SU-DHL-6 (cell line): Measurements from ENCODE around the gene TADA2B.

Source experiments
- H2AFZ ChIP-seq: fragments of 200-600 bp; sonication (generic); 2 replicates; pipeline ENCODE4 v1.6.1; 2014; ENCODE audit warnings: low read depth, mild to moderate bottlenecking, moderate library complexity, mixed read lengths, antibody characterized with exemption, low read length; ENCODE audit not compliant: severe bottlenecking
- H3F3A ChIP-seq: fragments of 200-600 bp; shearing (Covaris generic); 2 replicates; pipeline ENCODE4 v1.6.0; 2016; ENCODE audit warnings: antibody characterized with exemption, mild to moderate bottlenecking; ENCODE audit not compliant: insufficient read depth
- H3K27ac ChIP-seq: fragments of 200-600 bp; sonication (generic); 2 replicates; pipeline ENCODE4 v1.5.1; 2016; ENCODE audit warnings: low read depth, mild to moderate bottlenecking, low read length, moderate library complexity, mixed read lengths
- H3K27me3 ChIP-seq: fragments of 200-600 bp; sonication (generic), shearing (Covaris generic); 2 replicates; pipeline ENCODE4 v1.6.0; 2014; ENCODE audit warnings: mild to moderate bottlenecking, low read length
- H3K36me3 ChIP-seq: fragments of 200-600 bp; sonication (generic); 2 replicates; pipeline ENCODE4 v1.6.1; 2014; ENCODE audit warnings: mild to moderate bottlenecking, low read length, mixed read lengths
- H3K4me2 ChIP-seq: fragments of 300-600, 200-600 bp; shearing (Covaris generic), sonication (generic); 2 replicates; pipeline ENCODE4 v1.6.0; 2014; ENCODE audit warnings: low read length, low read depth, mild to moderate bottlenecking; ENCODE audit not compliant: poor library complexity, severe bottlenecking
- H3K4me3 ChIP-seq: fragments of 200-600 bp; sonication (generic); 2 replicates; pipeline ENCODE4 v1.5.1; 2014; ENCODE audit warnings: antibody characterized with exemption, low read length, mild to moderate bottlenecking, mixed read lengths; ENCODE audit not compliant: insufficient read depth, poor library complexity, severe bottlenecking
- H3K79me2 ChIP-seq: fragments of 200-600 bp; sonication (generic); 2 replicates; pipeline ENCODE4 v1.6.1; 2014; ENCODE audit warnings: mild to moderate bottlenecking, low read length, moderate library complexity; ENCODE audit not compliant: insufficient read depth
- H3K9ac ChIP-seq: fragments of 200-600 bp; sonication (generic); 2 replicates; pipeline ENCODE4 v1.7.0; 2014; ENCODE audit warnings: mild to moderate bottlenecking, low read length
- H3K9me2 ChIP-seq: fragments of 200-600 bp; sonication (generic); replicated peaks from 2 replicates; pipeline ENCODE4 v1.6.1; 2014; ENCODE audit warnings: low read length; ENCODE audit not compliant: insufficient read depth
- H3K9me3 ChIP-seq: fragments of 200-600 bp; sonication (generic); 2 replicates; pipeline ENCODE4 v1.6.1; 2014; ENCODE audit warnings: low read length, mixed read lengths; ENCODE audit not compliant: insufficient read depth
- H4K20me1 ChIP-seq: fragments of 200-600 bp; sonication (generic); 2 replicates; pipeline ENCODE4 v1.6.1; 2014; ENCODE audit warnings: low read depth, mild to moderate bottlenecking, antibody characterized with exemption, low read length, moderate library complexity, mixed read lengths
- EZH2phosphoT487 ChIP-seq: fragments of 200-600 bp; sonication (generic), shearing (Covaris generic); conservative IDR thresholded peaks from 2 replicates; pipeline ENCODE4 v1.6.1; 2018; ENCODE audit warnings: mild to moderate bottlenecking, antibody characterized with exemption, low read length, moderate library complexity, mixed read lengths
- TF ChIP-seq, protein P1 (sequence below): fragments of 200-600 bp; sonication (generic); IDR thresholded peaks from one replicate; pipeline ENCODE4 v1.5.1; 2017; ENCODE audit warnings: antibody characterized with exemption, mild to moderate bottlenecking, low read length, moderate library complexity; ENCODE audit not compliant: insufficient read depth, poor library complexity, severe bottlenecking

The TADA2B gene

DNA sequence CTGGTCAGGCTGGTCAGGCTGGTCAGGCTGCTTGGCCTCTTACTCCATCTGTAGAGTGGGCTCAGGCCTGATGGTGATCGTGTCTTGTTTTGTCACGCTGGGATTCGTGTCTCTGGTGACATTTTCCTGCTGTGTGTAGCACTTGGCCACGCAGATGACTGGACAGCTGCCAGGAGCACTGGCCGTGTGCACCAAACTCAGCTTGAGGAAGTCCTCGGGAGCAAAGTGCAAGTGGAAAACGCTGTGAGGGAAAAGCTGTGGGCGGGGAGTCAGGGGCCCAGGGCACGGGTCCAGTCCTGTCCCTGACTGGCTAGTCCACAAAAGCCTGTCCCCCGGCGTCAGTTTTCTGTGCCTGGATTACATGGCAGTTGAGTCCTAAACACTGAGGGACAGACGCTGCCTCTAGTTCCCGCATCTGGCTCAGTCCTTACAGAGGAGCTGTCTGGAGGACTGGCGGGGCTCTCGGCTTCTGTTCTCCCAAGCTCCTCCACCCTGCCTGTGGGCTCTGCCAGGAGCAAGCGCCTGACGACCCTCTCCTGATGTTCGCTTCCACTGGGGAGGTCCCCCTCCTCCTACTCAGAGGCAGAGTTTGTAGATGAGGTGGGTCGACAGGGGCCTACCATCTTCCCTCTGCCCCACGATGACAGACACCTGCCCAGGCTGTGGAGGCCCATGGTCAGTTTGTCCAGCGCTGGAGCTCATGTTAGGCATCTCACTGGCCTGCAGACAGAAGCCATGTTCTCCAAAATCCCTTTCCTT lies 60.6 kb downstream of the TADA2B start:
- H3K4me2 ChIP-seq, result no peak overlapping the region
- no peaks in the 10 kb centered on the region for H3K9me2 ChIP-seq
- H3K9ac ChIP-seq, result no peak overlapping the region
- no peaks in the 10 kb centered on the region for H3K27me3 ChIP-seq
- no peak for TF ChIP-seq EZH2phosphoT487
- TF ChIP-seq, protein P1, sequence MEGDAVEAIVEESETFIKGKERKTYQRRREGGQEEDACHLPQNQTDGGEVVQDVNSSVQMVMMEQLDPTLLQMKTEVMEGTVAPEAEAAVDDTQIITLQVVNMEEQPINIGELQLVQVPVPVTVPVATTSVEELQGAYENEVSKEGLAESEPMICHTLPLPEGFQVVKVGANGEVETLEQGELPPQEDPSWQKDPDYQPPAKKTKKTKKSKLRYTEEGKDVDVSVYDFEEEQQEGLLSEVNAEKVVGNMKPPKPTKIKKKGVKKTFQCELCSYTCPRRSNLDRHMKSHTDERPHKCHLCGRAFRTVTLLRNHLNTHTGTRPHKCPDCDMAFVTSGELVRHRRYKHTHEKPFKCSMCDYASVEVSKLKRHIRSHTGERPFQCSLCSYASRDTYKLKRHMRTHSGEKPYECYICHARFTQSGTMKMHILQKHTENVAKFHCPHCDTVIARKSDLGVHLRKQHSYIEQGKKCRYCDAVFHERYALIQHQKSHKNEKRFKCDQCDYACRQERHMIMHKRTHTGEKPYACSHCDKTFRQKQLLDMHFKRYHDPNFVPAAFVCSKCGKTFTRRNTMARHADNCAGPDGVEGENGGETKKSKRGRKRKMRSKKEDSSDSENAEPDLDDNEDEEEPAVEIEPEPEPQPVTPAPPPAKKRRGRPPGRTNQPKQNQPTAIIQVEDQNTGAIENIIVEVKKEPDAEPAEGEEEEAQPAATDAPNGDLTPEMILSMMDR, result no peak
- H3K36me3 ChIP-seq, result no peaks in the 10 kb centered on the region
- H3F3A ChIP-seq, result no peaks in the 10 kb centered on the region
- no peak overlapping the region for H3K27ac ChIP-seq
- no peaks in the 10 kb centered on the region for H4K20me1 ChIP-seq
- H3K9me3 ChIP-seq, result no peaks in the 10 kb centered on the region
- no peaks in the 10 kb centered on the region for H3K79me2 ChIP-seq
- no peak overlapping the region for H3K4me3 ChIP-seq
- no peak overlapping the region for H2AFZ ChIP-seq

DNA sequence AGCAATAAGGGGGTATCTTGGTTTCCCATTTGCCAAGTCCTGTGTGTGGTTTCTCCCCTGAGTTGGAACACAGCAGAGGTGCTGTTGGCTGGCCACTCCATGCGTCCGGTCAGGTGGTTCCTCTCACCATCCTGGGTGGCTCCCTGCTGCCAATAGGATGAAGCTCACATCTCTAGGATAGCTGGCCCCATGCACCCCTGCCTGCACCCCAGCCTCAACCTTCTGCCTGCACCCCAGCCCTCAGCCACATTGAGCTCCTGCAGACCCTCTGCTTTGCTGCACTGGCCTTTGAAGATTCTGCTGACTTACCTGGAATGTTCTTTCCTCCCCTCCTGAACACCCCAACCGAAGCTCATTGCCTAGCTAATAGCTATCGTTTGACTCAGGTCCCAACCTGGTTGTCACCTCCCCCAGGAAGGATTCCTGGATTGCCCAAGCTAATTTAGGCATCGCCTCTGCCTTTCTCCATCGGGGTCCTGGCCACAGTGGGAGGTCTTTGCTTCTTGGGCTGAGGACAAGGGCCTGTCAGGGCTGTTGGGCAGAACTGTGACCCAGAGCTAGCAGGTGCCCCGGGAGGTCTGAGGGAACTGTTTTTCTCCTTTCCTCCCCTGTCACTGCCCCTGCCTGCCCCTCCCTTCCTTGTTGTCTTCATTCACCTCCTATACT lies 61.3 kb downstream of the TADA2B start:
- H3K4me3 ChIP-seq, result no peak overlapping the region
- no peaks in the 10 kb centered on the region for H3K36me3 ChIP-seq
- H2AFZ ChIP-seq, result no peak overlapping the region
- H3K9me3 ChIP-seq, result no peaks in the 10 kb centered on the region
- no peak overlapping the region for H3K4me2 ChIP-seq
- H4K20me1 ChIP-seq, result no peaks in the 10 kb centered on the region
- TF ChIP-seq EZH2phosphoT487, result no peak
- TF ChIP-seq, protein P1, result no peak
- H3K27ac ChIP-seq, result no peak overlapping the region
- no peaks in the 10 kb centered on the region for H3K27me3 ChIP-seq
- H3K9ac ChIP-seq, result no peak overlapping the region
- no peaks in the 10 kb centered on the region for H3K79me2 ChIP-seq
- H3K9me2 ChIP-seq, result no peaks in the 10 kb centered on the region
- no peaks in the 10 kb centered on the region for H3F3A ChIP-seq

DNA sequence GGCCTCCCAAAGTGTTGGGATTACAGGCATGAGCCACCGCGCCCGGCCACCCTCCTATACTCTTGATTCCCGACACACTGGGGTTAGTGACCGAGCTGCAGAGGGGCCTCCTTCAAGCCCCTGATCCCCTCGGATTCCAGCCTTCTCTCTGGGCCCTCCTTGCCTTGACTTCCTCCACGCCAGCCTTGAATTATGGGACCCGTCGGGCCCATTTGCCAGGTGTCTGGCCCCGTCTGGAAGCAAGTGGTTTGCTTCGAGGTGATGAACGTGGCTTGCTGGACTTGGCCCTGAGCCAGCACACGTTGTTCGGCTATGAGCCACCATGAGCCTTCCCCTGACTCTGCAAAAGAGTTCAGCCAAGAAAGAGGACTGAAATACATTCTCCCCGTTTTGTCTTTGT lies 62.1 kb downstream of the TADA2B start:
- H3K4me3 ChIP-seq, result no peak overlapping the region
- no peak for TF ChIP-seq EZH2phosphoT487
- TF ChIP-seq, protein P1, result no peak
- no peaks in the 10 kb centered on the region for H3K9me3 ChIP-seq
- H3F3A ChIP-seq, result no peaks in the 10 kb centered on the region
- H3K36me3 ChIP-seq, result no peaks in the 10 kb centered on the region
- no peak overlapping the region for H3K9ac ChIP-seq
- no peaks in the 10 kb centered on the region for H3K9me2 ChIP-seq
- H3K27me3 ChIP-seq, result no peaks in the 10 kb centered on the region
- no peak overlapping the region for H3K27ac ChIP-seq
- no peak overlapping the region for H3K4me2 ChIP-seq
- no peaks in the 10 kb centered on the region for H3K79me2 ChIP-seq
- H2AFZ ChIP-seq, result no peak overlapping the region
- H4K20me1 ChIP-seq, result no peaks in the 10 kb centered on the region
